Measurements from ENCODE around the gene HECTD1. TPM values are rescaled to one million over a fixed set of nuclear protein-coding genes. Genes with fewer than 3 reads are reported as not detected.
"Not testable (repeated sequence)": the region's sequence is repeated elsewhere in the genome, so short reads cannot be mapped to it uniquely, and the experiment has no call there.

HECTD1 gene
- total and polyA plus RNA-seq, 3 donors from 2014 or later: 124 to 235 (median 232) TPM

- Histone ChIP-seq H3K36me3 (ENCODE audit: low read depth, missing control alignments) (no peaks in the 10 kb centered on the region), H3K4me3 (no peak overlapping the region), H3K9me3 (no peaks in the 10 kb centered on the region), H3K27ac (no peak overlapping the region), H3K27me3 (no peaks in the 10 kb centered on the region), H3K4me1 (no peaks in the 10 kb centered on the region)
- TF ChIP-seq, protein P1, sequence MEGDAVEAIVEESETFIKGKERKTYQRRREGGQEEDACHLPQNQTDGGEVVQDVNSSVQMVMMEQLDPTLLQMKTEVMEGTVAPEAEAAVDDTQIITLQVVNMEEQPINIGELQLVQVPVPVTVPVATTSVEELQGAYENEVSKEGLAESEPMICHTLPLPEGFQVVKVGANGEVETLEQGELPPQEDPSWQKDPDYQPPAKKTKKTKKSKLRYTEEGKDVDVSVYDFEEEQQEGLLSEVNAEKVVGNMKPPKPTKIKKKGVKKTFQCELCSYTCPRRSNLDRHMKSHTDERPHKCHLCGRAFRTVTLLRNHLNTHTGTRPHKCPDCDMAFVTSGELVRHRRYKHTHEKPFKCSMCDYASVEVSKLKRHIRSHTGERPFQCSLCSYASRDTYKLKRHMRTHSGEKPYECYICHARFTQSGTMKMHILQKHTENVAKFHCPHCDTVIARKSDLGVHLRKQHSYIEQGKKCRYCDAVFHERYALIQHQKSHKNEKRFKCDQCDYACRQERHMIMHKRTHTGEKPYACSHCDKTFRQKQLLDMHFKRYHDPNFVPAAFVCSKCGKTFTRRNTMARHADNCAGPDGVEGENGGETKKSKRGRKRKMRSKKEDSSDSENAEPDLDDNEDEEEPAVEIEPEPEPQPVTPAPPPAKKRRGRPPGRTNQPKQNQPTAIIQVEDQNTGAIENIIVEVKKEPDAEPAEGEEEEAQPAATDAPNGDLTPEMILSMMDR (IDR thresholded peaks at IDR 0.05): no peak
- TF ChIP-seq POLR2A (IDR thresholded peaks at IDR 0.05): no peak
- DNase-seq: no peak
- 88 to 96% methylated on average over 3 of the region's 3 CpGs for WGBS, 2 donors
- intact Hi-C loops (cut with DNase I; ENCODE audit: low total_unique reads): no loop called here
Measured at GRCh38 chr14:31232081-31232480, 24.5 kb upstream of the HECTD1 start.

DNA sequence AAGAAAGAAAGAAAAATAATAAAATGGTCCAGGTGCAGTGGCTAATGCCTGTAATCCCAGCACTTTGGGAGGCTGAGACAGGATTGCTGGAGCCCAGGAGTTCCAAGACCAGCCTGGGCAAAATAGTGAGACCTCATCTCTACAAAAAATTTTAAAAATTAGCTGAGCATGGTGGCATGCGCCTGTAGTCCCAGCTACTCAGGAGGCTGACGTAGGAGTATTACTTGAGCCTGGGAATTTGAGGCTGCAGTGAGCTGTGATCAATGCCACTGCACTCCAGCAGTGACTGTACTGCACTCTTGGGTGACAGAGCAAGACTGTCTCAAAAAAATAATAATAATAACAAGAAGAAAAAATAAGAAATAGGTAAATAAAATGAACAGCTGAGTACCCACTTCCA lies 23.7 kb upstream of the HECTD1 start:
- intact Hi-C loops (cut with DNase I; ENCODE audit: low total_unique reads); H3K36me3 ChIP-seq (ENCODE audit: low read depth, missing control alignments); H3K27me3 ChIP-seq; H3K27ac ChIP-seq; H3K9me3 ChIP-seq; H3K4me1 ChIP-seq; DNase-seq; H3K4me3 ChIP-seq: not testable (repeated sequence)
- 83 to 96% methylated on average over 2 of the region's 2 CpGs for WGBS, 2 donors

GRCh38 chr14:31230573-31230958 lies 23.0 kb upstream of the HECTD1 start:
- no peaks in the 10 kb centered on the region for H3K27me3 ChIP-seq
- no peaks in the 10 kb centered on the region for H3K9me3 ChIP-seq
- DNase-seq: no peak
- 76 to 88% methylated on average over 1 of the region's 1 CpG for WGBS, 2 donors
- no peak overlapping the region for H3K4me3 ChIP-seq
- intact Hi-C loops (cut with DNase I; ENCODE audit: low total_unique reads): no loop called here
- no peak overlapping the region for H3K27ac ChIP-seq
- no peaks in the 10 kb centered on the region for H3K4me1 ChIP-seq
- H3K36me3 ChIP-seq (ENCODE audit: low read depth, missing control alignments): no peaks in the 10 kb centered on the region
- TF ChIP-seq POLR2A (IDR thresholded peaks at IDR 0.05): no peak
- TF ChIP-seq, protein P1 (IDR thresholded peaks at IDR 0.05): no peak

DNA sequence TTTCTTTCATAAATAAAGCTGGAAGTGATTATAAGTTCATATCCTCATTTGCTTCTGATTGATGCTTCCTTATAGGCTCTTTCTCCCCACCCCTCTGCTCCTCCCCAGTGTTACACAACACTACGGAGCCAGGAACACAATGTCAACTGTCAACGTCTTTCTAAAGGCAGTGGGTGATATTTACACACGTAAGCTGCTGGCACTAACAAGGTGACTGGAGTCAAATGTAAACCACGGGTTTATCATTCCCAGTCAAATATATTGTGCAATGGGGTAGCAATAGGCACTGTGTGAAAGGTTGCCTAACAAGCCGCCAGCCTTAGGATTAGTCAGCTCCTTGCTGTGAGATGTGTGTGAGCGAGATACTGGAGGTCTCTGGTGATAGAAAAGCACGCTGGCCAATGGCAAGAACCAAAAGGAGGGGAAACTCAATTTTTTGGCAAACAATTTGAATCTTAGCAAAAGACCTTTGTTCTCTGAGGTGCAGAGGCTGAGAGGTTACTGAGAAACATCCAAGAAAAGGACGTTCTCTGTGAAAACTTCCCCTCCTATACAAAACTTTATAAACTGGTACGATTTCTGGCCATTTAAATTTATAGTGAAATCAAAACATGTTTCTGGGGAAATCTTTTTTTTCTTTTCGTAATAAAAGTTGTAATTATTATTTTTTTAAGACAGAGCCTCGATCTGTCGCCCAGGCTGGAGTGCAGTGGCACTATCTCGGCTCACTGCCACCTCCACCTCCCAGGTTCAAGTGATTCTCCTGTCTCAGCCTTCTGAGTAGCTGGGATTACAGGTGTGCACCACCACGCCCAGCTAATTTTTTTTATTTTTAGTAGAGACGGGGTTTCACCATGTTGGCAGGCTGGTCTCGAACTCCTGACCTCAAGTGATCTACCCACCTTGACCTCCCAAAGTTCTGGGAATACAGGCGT lies 22.3 kb upstream of the HECTD1 start:
- peak; percentile 23 for DNase-seq
- Histone ChIP-seq H3K27me3 (no peaks in the 10 kb centered on the region), H3K36me3 (ENCODE audit: low read depth, missing control alignments) (no peaks in the 10 kb centered on the region), H3K9me3 (no peaks in the 10 kb centered on the region), H3K27ac (no peak overlapping the region), H3K4me1 (no peaks in the 10 kb centered on the region), H3K4me3 (no peak overlapping the region)
- 74 to 76% methylated on average over 17 of the region's 17 CpGs for WGBS, 2 donors
- TF ChIP-seq, protein P1 (IDR thresholded peaks at IDR 0.05): no peak
- TF ChIP-seq POLR2A (IDR thresholded peaks at IDR 0.05): no peak
- intact Hi-C loops (cut with DNase I; ENCODE audit: low total_unique reads): no loop called here

GRCh38 chr14:31229009-31229408 lies 21.4 kb upstream of the HECTD1 start:
- no peak overlapping the region for H3K4me3 ChIP-seq
- no peak for TF ChIP-seq POLR2A (IDR thresholded peaks at IDR 0.05)
- TF ChIP-seq, protein P1 (IDR thresholded peaks at IDR 0.05): no peak
- no peaks in the 10 kb centered on the region for H3K27me3 ChIP-seq
- intact Hi-C loops (cut with DNase I; ENCODE audit: low total_unique reads): no loop called here
- H3K27ac ChIP-seq: no peak overlapping the region
- no peaks in the 10 kb centered on the region for H3K4me1 ChIP-seq
- no peak for DNase-seq
- no peaks in the 10 kb centered on the region for H3K36me3 ChIP-seq (ENCODE audit: low read depth, missing control alignments)
- H3K9me3 ChIP-seq: no peaks in the 10 kb centered on the region

Measured in testis (tissue), 3 donors.